ENCODE data around the gene CCDC117.

DNA sequence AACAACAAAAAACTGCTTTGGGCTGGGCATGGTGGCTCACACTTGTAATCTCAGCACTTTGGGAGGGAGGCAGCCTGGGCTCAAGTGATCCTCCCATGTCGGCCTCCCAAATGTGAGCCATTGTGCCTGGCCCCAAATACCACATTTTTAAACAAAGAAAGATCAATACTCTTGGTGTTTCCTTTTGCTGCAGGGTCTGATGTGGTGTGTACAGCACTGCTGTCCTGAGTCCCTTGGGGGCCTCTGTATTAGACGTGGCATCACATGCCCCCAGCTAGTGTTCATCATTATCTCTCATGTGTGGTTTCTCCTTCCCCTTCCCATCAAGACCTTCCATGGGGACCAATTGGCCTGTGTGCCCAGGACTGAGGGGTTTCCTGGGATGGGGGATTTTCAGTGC is 48.4 kb downstream of the CCDC117 start:
- TF ChIP-seq CTCF (conservative IDR thresholded peaks at IDR 0.05; ENCODE audit: low read depth, low read length): no peak
- TF ChIP-seq EZH2 (IDR thresholded peaks at IDR 0.05; ENCODE audit: low read length, unreplicated experiment): no peak

Data from PC-3 (cell line).